Inflammatory macrophage treated with lipopolysaccharide for 4 hours (primary cell): ENCODE results near the gene PMS1.
"Not testable (repeated sequence)": the region's sequence is repeated elsewhere in the genome, so short reads cannot be mapped to it uniquely, and the experiment has no call there.

Experiments
- DNase-seq: peaks from one replicate; pipeline ENCODE4 v3.0.0-alpha.2; 2020

Gene PMS1

GRCh38 chr2:189818249-189819038 is 34.2 kb downstream of the PMS1 start:
- DNase-seq = no peak

- DNase-seq = no peak
Measured at GRCh38 chr2:189819297-189819704, 35.1 kb downstream of the PMS1 start.

- DNase-seq = peak; percentile 16
Measured at GRCh38 chr2:189821953-189822748, 37.9 kb downstream of the PMS1 start.

GRCh38 chr2:189824694-189825396 is 40.6 kb downstream of the PMS1 start:
- no peak for DNase-seq

GRCh38 chr2:189826039-189826438 is 41.8 kb downstream of the PMS1 start:
- DNase-seq = no peak

GRCh38 chr2:189829102-189829833 is 45.0 kb downstream of the PMS1 start:
- DNase-seq = no peak

GRCh38 chr2:189830510-189830909 is 46.3 kb downstream of the PMS1 start:
- DNase-seq = no peak

GRCh38 chr2:189834059-189834458 is 49.8 kb downstream of the PMS1 start:
- peak; percentile 82 for DNase-seq

GRCh38 chr2:189834642-189835041 is 50.4 kb downstream of the PMS1 start:
- DNase-seq = not testable (repeated sequence)

GRCh38 chr2:189835855-189836558 is 51.8 kb downstream of the PMS1 start:
- DNase-seq = no peak

GRCh38 chr2:189836644-189837043 is 52.4 kb downstream of the PMS1 start:
- DNase-seq = no peak

- peak; percentile 72 for DNase-seq
Measured at GRCh38 chr2:189837326-189837725, 53.1 kb downstream of the PMS1 start.

GRCh38 chr2:189841019-189841418 is 56.8 kb downstream of the PMS1 start:
- no peak for DNase-seq

- DNase-seq = no peak
Measured at GRCh38 chr2:189848276-189848675, 64.0 kb downstream of the PMS1 start.

- no peak for DNase-seq
Measured at GRCh38 chr2:189849550-189849949, 65.3 kb downstream of the PMS1 start.

GRCh38 chr2:189851174-189851826 is 67.0 kb downstream of the PMS1 start:
- no peak for DNase-seq

- DNase-seq = no peak
Measured at GRCh38 chr2:189854187-189854586, 69.9 kb downstream of the PMS1 start.

GRCh38 chr2:189854940-189855339 is 70.7 kb downstream of the PMS1 start:
- DNase-seq = peak; percentile 51

GRCh38 chr2:189858291-189858690 is 74.0 kb downstream of the PMS1 start:
- DNase-seq = no peak

GRCh38 chr2:189860161-189860560 is 75.9 kb downstream of the PMS1 start:
- DNase-seq = no peak

- DNase-seq = no peak
Measured at GRCh38 chr2:189862751-189863150, 78.5 kb downstream of the PMS1 start.

- no peak for DNase-seq
Measured at GRCh38 chr2:189865826-189866225, 81.6 kb downstream of the PMS1 start.
